Measurements from ENCODE around the gene CDKAL1.
"Not testable (repeated sequence)": the region's sequence is repeated elsewhere in the genome, so short reads cannot be mapped to it uniquely, and the experiment has no call there.

CDKAL1 gene

DNA sequence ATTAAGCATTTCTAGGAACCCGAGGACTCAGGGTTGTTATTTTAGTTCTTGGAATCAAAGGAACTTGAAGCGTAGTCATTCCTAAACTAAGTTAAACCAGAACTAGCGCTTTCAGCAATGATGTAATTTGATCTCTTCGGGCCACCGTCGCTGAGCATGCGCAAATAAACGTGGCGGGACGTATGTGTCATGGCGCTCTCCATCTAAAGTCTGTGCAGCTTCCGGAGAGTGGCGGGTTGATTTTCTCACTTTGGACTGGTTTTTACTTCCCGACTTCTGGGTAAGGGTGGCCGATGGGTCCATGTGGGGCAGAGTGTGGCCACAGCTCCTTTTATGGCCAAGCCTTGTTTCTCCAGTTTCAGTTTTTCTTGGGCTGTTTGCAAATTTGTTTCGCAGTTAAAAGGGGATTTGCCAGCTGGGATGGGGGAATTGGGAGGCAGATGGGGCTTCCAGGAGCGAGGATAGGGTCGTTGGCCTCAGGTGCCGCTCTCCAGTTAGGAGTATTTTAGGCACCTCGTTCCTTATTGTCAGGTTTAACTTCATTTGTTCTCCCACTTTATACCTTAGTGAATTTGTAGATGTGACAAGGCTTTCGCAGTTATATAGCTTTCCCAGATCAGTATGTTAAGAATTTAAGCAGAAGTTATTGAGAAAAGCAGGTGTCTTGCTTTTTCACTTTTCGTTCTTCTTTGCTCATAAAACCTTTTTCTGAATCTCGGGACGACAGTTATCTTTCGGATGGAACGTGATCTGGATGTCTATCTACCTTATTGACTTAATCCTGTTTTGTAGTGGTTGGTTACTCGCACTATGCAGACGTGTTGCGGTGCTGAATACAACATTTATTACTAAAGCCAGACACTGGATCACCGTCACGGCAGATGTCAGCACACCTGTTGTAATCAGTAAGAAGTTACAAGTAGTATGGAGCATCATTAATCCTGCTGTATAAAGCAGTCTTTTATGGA is at the start of gene CDKAL1:
TSS of gene CDKAL1 (plus strand) at position 163 of the 968 bp plus-strand sequence. CDS start 11,894 bp downstream, outside the sequence.
- peak; percentile 85 for DNase-seq

DNA sequence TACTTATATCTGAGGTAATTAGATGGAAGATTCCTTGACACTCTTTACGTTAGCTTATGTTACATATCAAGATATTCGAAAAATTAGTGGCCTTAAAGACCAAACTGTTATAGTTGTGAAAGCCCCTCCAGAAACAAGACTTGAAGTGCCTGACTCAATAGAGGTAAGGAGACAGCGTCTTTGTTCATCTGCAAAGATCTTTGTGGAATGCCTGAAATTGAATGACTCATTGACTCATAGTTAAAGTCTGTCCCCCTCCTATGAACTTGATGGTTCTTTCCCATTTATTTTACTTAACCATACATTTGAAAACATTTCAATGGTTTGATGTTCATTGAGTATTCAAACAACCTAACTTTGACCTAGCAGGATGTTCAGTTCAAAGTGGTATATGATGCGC is 47.6 kb upstream of the CDKAL1 start:
- DNase-seq: no peak

DNA sequence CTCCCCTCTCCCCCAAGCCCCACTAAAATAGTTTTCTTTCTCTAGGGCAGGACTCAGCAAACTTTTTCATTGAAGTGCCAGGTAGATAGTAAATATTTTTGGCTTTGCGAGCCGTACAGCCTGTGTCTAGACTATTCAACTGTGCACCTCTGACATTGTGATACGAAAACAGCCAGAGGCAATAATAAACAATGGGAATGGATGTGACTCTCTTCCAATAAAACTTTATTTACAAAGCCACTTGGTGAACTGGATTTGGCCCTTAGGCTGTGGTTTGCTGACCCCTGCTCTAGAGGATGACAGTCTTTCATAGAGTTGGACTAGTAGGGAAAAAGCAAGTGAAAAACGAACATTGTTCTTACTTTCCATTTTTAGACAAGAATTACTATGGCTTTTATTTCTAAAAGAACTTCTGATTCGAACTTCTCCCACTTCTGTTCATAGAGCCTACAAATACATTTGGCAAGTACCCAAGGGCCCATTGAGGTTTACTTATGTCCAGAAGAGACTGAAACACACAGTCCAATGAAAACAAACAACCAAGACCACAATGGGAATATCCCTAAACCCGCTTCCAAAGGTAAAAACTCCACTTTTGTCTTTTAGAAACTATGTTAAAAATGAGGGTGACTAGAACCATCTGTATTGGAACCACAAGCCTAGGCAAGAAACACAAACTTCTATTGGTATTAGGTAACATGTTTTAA is 46.4 kb upstream of the CDKAL1 start:
- DNase-seq: no peak

DNA sequence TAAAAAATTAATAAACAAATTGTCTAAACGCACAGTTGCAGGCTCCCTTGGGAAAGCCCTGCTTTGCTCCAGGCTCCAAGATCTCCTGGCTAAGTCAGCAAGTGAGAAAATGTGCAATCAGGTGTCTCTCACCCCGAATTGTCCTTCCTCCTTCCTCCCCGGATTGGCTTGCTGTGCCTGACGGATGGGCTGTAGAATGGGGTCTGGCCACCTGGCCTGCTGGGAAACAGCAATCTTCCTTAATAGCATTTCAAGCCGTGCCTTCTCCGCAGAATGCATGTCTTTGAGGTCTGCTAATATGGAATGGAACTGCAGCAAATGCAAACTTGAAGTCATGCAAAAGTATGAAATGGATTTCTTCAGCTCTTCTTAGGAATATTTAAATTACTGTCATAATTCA is 43.7 kb upstream of the CDKAL1 start:
- no peak for DNase-seq

DNA sequence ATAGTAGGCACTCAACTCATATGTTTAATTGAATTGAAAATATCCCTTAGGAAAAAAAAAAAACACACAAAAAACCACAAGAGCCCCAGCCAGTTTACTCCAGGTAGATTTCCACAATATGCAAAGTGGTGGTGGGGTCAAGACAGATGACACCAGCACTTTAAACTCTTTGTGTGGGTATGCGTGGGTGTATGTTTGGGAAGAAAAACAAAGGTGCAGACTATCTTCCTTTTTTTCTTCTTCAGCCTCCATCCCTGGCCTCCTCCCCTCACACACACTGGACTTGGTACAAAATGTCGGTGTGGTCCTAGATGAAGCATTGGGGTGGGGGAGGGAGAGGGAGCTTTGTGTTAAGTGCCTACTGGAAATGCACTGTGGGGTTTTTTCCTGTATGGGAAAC is 42.2 kb upstream of the CDKAL1 start:
- DNase-seq: no peak

DNA sequence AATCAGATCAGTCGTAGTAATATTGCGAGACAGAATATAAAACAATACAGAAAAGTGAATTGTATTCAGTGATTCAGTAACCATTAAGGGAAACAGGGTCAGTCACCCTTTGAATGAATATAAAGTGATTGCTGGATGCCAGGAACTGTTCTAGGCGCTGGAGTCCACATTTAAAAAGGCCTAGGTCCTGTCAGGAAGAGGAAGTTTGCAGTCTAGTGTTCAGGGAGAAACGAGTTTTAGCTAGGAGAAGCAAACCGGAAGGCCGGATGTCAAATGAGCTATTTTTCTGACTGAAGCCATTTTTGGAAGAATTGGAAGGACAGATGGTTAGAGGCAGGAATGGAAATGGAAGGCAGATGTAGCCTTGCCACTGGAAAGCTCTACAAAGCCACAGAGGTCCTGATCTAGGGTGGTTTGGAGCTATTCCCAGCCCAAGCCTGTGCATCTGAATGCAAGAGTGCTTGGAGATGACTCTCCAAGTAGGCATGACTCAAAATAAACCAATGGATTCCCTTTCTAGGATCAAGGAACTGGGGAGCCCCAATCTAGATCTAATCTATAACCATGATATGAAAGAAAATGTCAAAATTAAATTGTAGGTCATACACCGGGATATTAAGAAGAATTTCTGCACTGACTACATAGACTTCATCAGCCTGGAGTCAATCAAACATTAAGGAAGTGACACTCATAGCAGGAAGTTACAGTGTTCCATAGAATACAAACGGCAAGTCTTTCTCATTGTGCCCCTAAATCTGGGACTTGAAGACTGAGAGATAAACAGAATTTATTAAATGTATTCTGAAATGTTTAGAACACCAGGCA is 36.8 kb upstream of the CDKAL1 start:
- no peak for DNase-seq

GRCh38 chr6:20498041-20498385 is 36.2 kb upstream of the CDKAL1 start:
- no peak for DNase-seq

DNA sequence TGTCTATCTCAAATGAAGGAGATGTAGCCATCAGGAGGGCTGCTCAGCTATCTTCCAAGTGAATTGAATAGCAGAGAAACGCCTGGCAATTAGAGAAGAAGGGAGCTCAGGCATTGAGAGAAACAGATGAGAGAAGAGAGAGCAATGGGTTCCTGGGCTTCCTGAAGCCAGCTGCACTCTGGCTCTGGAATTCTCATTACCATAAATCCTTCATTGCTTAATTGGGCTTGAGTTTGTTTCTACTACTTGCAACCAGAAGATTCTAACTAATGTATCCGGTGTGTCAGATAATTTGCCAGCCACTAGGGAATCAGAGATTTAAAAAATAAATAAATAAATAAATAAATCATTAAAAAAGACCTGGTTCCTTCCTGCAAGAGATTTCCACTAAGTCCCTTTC is 25.0 kb upstream of the CDKAL1 start:
- no peak for DNase-seq

GRCh38 chr6:20511852-20512251 is 22.4 kb upstream of the CDKAL1 start:
- DNase-seq: no peak

GRCh38 chr6:20525208-20525607 is 9.0 kb upstream of the CDKAL1 start:
- not testable (repeated sequence) for DNase-seq

DNA sequence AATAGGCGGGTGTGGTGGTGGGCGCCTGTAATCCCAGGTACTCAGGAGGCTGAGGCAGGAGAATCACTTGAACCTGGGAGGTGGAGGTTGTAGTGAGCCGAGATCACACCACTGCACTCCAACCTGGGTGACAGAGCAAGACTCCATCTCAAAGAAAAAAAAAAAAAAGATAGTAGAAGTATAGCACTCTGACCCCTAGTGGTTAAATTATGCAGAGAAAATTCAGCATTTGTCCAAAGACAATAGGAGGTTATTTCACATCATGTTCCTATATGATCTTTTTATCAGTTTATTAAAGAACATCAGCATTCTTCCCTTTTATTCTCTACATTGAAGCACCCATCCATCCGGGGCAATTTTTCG is 5.2 kb upstream of the CDKAL1 start:
- DNase-seq: peak; percentile 32

DNA sequence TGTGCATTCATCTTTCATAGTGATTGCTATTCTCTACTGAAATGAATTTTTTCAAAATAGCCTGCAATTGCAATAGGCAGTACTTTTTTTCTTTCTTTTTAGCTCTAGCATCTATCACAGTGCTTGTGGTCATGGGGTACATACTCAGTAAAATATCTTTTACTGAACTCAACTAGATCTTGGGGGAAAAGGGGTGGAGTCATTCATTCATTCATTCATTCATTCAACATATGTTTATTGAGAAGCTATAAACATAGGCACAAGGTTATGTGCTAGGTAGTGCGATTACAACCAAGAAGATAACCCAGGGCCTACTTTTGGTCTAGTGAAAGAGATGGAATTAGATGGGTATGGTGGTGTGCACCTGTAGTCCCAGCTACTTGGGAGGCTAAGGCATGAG is 1.4 kb upstream of the CDKAL1 start:
- no peak for DNase-seq

GRCh38 chr6:20533746-20534294 is 437 bp upstream of the CDKAL1 start:
- DNase-seq: no peak

DNA sequence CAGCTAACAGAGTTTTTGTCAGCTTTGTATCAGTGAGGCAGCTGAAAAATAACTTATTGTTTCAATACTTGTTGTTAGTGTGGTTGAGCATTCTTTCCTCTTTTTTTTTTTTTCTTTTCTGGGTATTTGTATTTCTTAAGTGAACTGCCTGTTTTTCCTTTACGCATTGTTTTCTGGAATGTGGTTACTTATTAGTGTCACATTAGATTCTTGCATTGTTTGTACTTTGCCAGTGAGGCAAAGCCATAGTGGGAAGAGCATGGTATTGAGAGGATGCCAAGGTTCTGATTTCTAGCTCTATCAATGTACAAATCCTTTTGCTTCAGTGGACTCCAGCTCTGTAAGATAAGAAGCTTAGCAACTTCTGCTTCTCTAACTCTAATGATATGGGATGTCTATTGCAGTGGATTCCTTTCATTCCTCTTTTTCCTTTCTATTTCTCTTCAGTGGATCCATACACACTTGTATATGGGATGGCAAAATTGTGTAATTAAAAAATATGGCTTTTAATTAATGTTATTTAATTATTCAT is 3.9 kb downstream of the CDKAL1 start:
- DNase-seq: no peak

DNA sequence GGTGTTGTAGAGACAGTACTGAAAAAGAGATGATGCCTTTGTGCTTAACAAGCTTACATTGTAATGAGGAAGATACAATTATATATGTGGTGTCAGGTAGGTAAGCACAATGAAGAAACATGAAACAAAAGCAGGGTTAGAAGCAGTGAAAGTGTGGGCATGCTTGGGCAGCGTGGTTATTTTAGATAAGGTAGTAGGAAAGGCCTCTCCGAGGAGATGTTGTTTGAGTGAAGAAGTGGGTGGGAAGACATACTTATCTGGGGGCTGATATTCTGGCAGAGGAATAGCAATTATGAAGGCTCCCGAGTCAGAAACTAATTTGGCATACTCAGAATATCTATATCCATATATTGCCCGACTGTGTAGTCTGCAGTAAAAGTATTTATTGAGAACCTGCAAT is 4.7 kb downstream of the CDKAL1 start:
- DNase-seq: no peak

DNA sequence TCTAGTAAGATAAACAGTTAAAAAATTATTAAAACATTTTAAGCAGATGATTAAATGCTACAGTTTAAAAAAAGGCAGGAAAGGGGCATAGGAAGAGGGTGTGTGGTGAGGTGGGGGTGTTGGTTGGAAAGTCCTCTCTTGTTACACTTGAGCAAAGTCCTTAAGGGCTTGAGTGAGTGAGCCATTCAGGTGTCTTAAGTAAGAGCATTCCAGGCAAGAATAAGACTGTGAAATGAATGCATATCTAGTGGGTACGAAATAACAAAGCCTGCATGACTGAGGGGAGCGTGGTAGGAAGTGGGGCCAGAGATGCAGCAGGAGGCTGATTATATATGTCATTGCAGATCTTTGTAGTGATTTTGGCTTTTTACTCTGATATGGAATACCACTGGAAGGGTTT is 5.1 kb downstream of the CDKAL1 start:
- no peak for DNase-seq

- no peak for DNase-seq
These were observed 6.4 kb downstream of the CDKAL1 start for GRCh38 chr6:20540683-20541082.

DNA sequence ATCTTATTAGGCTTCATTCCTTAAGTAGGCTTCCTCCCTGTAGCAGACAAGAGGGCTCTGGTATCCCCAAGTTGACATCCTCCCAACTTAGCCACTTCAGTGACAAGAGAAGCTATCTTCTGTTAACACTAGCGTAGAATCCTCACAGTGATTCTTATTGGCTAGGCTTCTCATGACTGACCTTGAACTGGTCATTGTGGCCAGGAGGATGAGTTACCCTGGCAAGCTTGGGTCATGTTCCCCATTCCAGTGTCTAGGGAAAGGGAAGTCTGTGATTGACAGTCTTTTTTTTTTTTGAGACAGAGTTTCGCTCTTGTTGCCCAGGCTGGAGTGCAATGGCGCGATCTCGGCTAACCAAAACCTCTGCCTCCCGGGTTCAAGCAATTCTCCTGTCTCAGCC is 7.1 kb downstream of the CDKAL1 start:
- no peak for DNase-seq

DNA sequence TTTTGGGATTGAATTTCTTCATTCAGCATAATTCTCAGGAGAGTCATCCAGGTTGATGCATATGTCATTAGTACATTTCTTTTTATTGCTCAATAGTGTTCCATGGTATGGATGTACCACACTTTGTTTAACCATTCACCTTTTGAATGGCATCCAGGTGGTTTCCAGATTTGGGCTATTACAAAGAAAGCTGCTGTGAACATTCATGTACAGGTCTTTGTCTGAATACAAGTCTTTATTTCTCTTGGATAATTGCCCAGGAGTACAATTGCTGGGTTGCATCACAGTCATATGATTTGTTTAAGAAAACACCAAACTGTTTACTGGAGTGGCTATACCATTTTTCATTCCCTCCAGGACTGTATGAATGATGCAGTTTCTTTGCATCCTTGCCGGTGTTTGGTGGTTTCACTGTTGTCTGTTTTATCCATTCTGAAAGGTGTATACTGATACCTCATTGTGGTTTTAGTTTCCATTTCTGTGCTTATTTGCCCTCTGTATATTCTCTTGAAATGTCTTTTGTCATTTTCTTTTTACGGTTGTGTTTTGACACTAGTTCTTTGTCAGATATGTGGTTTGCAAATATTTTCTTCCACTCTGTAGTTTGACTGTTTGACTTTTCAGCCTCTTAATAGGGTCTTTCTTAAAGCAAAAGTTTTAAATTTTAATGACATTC is 8.8 kb downstream of the CDKAL1 start:
- DNase-seq: peak; percentile 57

DNA sequence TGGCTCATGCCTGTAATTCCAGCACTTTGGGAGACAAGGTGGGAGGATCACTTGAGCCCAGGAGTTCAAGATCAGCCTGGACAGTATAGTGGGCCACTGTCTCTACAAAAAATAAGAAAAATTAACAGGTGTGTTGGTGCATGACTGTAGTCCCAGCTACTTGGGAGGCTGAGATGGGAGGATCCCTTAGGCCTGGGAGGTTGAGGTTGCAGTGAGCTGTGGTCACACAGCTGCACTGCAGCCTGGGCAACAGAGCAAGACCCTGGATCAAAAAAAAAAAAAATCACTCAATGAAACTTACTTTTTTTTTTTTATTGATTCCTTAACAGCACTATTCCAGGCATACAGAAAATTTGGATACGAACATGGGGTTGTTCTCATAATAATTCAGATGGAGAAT is 14.0 kb downstream of the CDKAL1 start:
- no peak for DNase-seq

DNA sequence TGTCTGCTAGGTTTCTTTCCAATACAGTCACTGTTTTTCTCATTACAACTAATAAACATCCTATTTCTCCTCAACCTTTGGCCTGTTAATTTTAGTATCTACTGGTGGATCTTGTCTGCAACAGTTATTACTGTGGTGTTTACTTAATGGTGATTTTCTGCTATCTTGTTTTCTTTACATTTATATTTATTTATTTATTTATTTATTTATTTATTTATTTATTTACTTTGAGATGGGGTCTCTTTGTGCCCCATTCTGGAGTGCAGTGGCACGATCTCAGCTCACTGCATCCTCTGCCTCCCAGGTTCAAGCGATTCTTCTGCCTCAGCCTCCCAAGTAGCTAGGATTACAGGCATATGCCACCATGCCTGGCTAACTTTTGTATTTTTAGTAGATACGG is 15.1 kb downstream of the CDKAL1 start:
- DNase-seq: not testable (repeated sequence)

GRCh38 chr6:20554326-20554725 is 20.1 kb downstream of the CDKAL1 start:
- DNase-seq: no peak

Data from kidney glomerular epithelial cell (primary cell).